Measurements from ENCODE around the gene CLECL1. TPM values are rescaled to one million over a fixed set of nuclear protein-coding genes. Genes with fewer than 3 reads are reported as not detected.
"Not testable (repeated sequence)": the region's sequence is repeated elsewhere in the genome, so short reads cannot be mapped to it uniquely, and the experiment has no call there.

Gene CLECL1
- total and polyA plus RNA-seq, 9 of the 15 experiments (the other 6 are each of a cell fraction or from before 2014, with no cell fraction given): 0.13 to 0.25 TPM; not detected in 7

GRCh38 chr12:9717070-9717925, 15.6 kb downstream of the CLECL1 start (continued):
- TF ChIP-seq ZNF232 (CRISPR knock-in tag; IDR thresholded peaks at IDR 0.05) (no peak), ZNF561 (CRISPR knock-in tag; conservative IDR thresholded peaks at IDR 0.05) (no peak), MIER1 (IDR thresholded peaks at IDR 0.05; ENCODE audit: low read depth) (no peak), EP400 (IDR thresholded peaks at IDR 0.05) (no peak), HMBOX1 (IDR thresholded peaks at IDR 0.05) (no peak)

DNA sequence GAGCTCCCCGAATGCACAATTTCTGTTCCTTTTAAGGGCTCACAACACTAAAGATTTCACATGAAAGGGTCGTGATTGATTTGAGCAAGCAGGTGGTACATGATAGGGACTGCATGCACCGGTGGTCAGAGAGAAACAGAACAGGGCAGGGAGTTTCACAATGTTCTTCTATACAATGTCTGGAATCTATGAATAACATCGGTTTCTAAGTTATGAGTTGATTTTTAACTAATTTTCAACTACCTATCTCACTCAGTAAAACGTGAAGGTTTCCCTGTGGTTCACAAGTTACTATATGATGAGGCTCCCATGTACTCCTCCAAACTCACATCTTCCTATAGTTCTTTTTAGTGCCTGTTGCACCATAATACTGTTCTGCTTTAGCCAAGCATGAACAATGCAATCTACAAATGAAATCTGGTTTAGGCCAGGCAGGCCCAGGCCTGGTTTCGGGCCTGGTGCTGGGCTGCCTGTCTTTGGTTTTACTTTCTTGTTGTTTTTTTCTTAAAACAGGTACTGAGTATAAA, 19.8 kb downstream of the CLECL1 start:
- H3K27ac ChIP-seq (ENCODE audit: extremely low read depth, low read depth, low read length); CTCF ChIA-PET (ENCODE audit: low intra/inter-chr PET ratio); FAIRE-seq; H3K9me3 ChIP-seq (replicated peaks; ENCODE audit: control insufficient read depth, insufficient read depth, low read depth, low read length); H3K4me2 ChIP-seq (ENCODE audit: insufficient read depth, low read length); BruUV-seq (replicated peaks); H3K9me1 ChIP-seq (ENCODE audit: control insufficient read depth, insufficient read depth, low read length); DNase-seq (ENCODE audit: extremely low read depth in 1 of 4, low spot score in 3 of 4); H3K36me3 ChIP-seq (ENCODE audit: control insufficient read depth, insufficient read depth, low read length); H3K4me3 ChIP-seq; intact Hi-C loops (cut with micrococcal nuclease); H2AFZ ChIP-seq (ENCODE audit: low read depth, low read length); H4K20me1 ChIP-seq (replicated peaks; ENCODE audit: control insufficient read depth, insufficient read depth, low read length); ATAC-seq; H3K4me1 ChIP-seq (replicated peaks in 1 of 2; ENCODE audit: control insufficient read depth in 2 of 2, insufficient read depth in 2 of 2, low read length in 2 of 2); H3K79me2 ChIP-seq (ENCODE audit: control insufficient read depth, insufficient read depth, low read length); H3K9ac ChIP-seq (ENCODE audit: insufficient read depth in 1 of 2, low read depth in 2 of 2, low read length in 2 of 2); H3K27me3 ChIP-seq (ENCODE audit: control insufficient read depth in 2 of 2, insufficient read depth in 2 of 2, low read length in 2 of 2); POLR2A ChIA-PET: not testable (repeated sequence)
- in situ Hi-C loops (cut with MboI): loop anchor here (25.0 kb wide), 1 partner anchor 251 kb away; no protein-coding TSS in a partner anchor
- WGBS (ENCODE audit: insufficient coverage, low coverage, missing lambda C conversion rate): 33% methylated on average over 5 of the region's 6 CpGs
